ENCODE results near the gene PRSS2.

Gene PRSS2

GRCh38 chr7:142777318-142777717 is 6.5 kb downstream of the PRSS2 start:
- H3K36me3 ChIP-seq (ENCODE audit: insufficient read depth, low read length) = no peaks in the 10 kb centered on the region
- no peak overlapping the region for H3K27ac ChIP-seq
- TF ChIP-seq FOXP2 (optimal IDR thresholded peaks at IDR 0.05; ENCODE audit: control extremely low read depth, extremely low read length, insufficient read depth) (no peak), POLR2AphosphoS5 (IDR thresholded peaks at IDR 0.05; ENCODE audit: borderline replicate concordance, low read depth, low read length) (no peak), EZH2 (IDR thresholded peaks at IDR 0.05) (no peak)
- no peak overlapping the region for H3K4me3 ChIP-seq
- H3K9me3 ChIP-seq (ENCODE audit: low read depth, low read length) = no peaks in the 10 kb centered on the region
- no peak for DNase-seq (ENCODE audit: low read depth, low spot score)
- H3K9ac ChIP-seq (ENCODE audit: insufficient read length) = no peak overlapping the region

GRCh38 chr7:142782922-142783900 is 12.4 kb downstream of the PRSS2 start:
- H3K9ac ChIP-seq (ENCODE audit: insufficient read length) = no peak overlapping the region
- TF ChIP-seq POLR2AphosphoS5 (IDR thresholded peaks at IDR 0.05; ENCODE audit: borderline replicate concordance, low read depth, low read length) (no peak), EZH2 (IDR thresholded peaks at IDR 0.05) (no peak), FOXP2 (optimal IDR thresholded peaks at IDR 0.05; ENCODE audit: control extremely low read depth, extremely low read length, insufficient read depth) (no peak)

GRCh38 chr7:142784096-142784495 is 13.3 kb downstream of the PRSS2 start:
- no peaks in the 10 kb centered on the region for H3K36me3 ChIP-seq (ENCODE audit: insufficient read depth, low read length)
- H3K4me3 ChIP-seq = no peak overlapping the region
- TF ChIP-seq FOXP2 (optimal IDR thresholded peaks at IDR 0.05; ENCODE audit: control extremely low read depth, extremely low read length, insufficient read depth) (no peak), EZH2 (IDR thresholded peaks at IDR 0.05) (no peak)
- H3K27ac ChIP-seq = no peak overlapping the region
- DNase-seq (ENCODE audit: low read depth, low spot score) = no peak
- no peak overlapping the region for H3K9ac ChIP-seq (ENCODE audit: insufficient read length)
- H3K9me3 ChIP-seq (ENCODE audit: low read depth, low read length) = no peaks in the 10 kb centered on the region

More at GRCh38 chr7:142782922-142783900, 12.4 kb downstream of the PRSS2 start:
- DNase-seq (ENCODE audit: low read depth, low spot score) = peak; percentile 70
- no peaks in the 10 kb centered on the region for H3K36me3 ChIP-seq (ENCODE audit: insufficient read depth, low read length)
- H3K27ac ChIP-seq = no peak overlapping the region
- H3K9me3 ChIP-seq (ENCODE audit: low read depth, low read length) = no peaks in the 10 kb centered on the region
- H3K4me3 ChIP-seq = peak overlapping the region; percentile 35

GRCh38 chr7:142784716-142785115 is 13.9 kb downstream of the PRSS2 start:
- no peak overlapping the region for H3K9ac ChIP-seq (ENCODE audit: insufficient read length)
- TF ChIP-seq EZH2 (IDR thresholded peaks at IDR 0.05) (no peak), POLR2AphosphoS5 (IDR thresholded peaks at IDR 0.05; ENCODE audit: borderline replicate concordance, low read depth, low read length) (no peak), FOXP2 (optimal IDR thresholded peaks at IDR 0.05; ENCODE audit: control extremely low read depth, extremely low read length, insufficient read depth) (no peak)

GRCh38 chr7:142785841-142786250 is 15.1 kb downstream of the PRSS2 start:
- Histone ChIP-seq H3K4me3 (no peak overlapping the region), H3K27ac (no peak overlapping the region), H3K36me3 (ENCODE audit: insufficient read depth, low read length) (no peaks in the 10 kb centered on the region), H3K9ac (ENCODE audit: insufficient read length) (no peak overlapping the region), H3K9me3 (ENCODE audit: low read depth, low read length) (no peaks in the 10 kb centered on the region)
- TF ChIP-seq FOXP2 (optimal IDR thresholded peaks at IDR 0.05; ENCODE audit: control extremely low read depth, extremely low read length, insufficient read depth) = no peak
- TF ChIP-seq EZH2 (IDR thresholded peaks at IDR 0.05) = no peak
- TF ChIP-seq POLR2AphosphoS5 (IDR thresholded peaks at IDR 0.05; ENCODE audit: borderline replicate concordance, low read depth, low read length) = no peak
- DNase-seq (ENCODE audit: low read depth, low spot score) = no peak

More at GRCh38 chr7:142784716-142785115, 13.9 kb downstream of the PRSS2 start:
- Histone ChIP-seq H3K27ac (no peak overlapping the region), H3K36me3 (ENCODE audit: insufficient read depth, low read length) (no peaks in the 10 kb centered on the region), H3K4me3 (no peak overlapping the region), H3K9me3 (ENCODE audit: low read depth, low read length) (no peaks in the 10 kb centered on the region)
- DNase-seq (ENCODE audit: low read depth, low spot score) = no peak

- DNase-seq (ENCODE audit: low read depth, low spot score) = no peak
- Histone ChIP-seq H3K4me3 (no peak overlapping the region), H3K36me3 (ENCODE audit: insufficient read depth, low read length) (no peaks in the 10 kb centered on the region), H3K27ac (no peak overlapping the region), H3K9ac (ENCODE audit: insufficient read length) (no peak overlapping the region), H3K9me3 (ENCODE audit: low read depth, low read length) (no peaks in the 10 kb centered on the region)
- no peak for TF ChIP-seq EZH2 (IDR thresholded peaks at IDR 0.05)
- no peak for TF ChIP-seq POLR2AphosphoS5 (IDR thresholded peaks at IDR 0.05; ENCODE audit: borderline replicate concordance, low read depth, low read length)
- TF ChIP-seq FOXP2 (optimal IDR thresholded peaks at IDR 0.05; ENCODE audit: control extremely low read depth, extremely low read length, insufficient read depth) = no peak
These were observed 16.4 kb downstream of the PRSS2 start for GRCh38 chr7:142787034-142787768.

- Histone ChIP-seq H3K4me3 (no peak overlapping the region), H3K9ac (ENCODE audit: insufficient read length) (no peak overlapping the region), H3K36me3 (ENCODE audit: insufficient read depth, low read length) (no peaks in the 10 kb centered on the region), H3K9me3 (ENCODE audit: low read depth, low read length) (no peaks in the 10 kb centered on the region), H3K27ac (no peak overlapping the region)
- no peak for TF ChIP-seq EZH2 (IDR thresholded peaks at IDR 0.05)
- no peak for TF ChIP-seq FOXP2 (optimal IDR thresholded peaks at IDR 0.05; ENCODE audit: control extremely low read depth, extremely low read length, insufficient read depth)
- no peak for DNase-seq (ENCODE audit: low read depth, low spot score)
These were observed 17.0 kb downstream of the PRSS2 start for GRCh38 chr7:142787783-142788182.
